ENCODE results near the gene VPS13D. TPM values are rescaled to one million over a fixed set of nuclear protein-coding genes. Genes with fewer than 3 reads are reported as not detected.

Gene VPS13D
- polyA plus RNA-seq, 3 donors, result 3.6 to 20.2 (median 5.1) TPM

GRCh38 chr1:12416101-12416500 is 186.3 kb downstream of the VPS13D start:
- H3K27ac Mint-ChIP-seq, result peak overlapping the region; percentile 38 to 86 (median 57)
- Histone ChIP-seq H2AFZ (ENCODE audit: insufficient read depth, low read depth, low read length, poor library complexity, severe bottlenecking) (no peak overlapping the region), H3K9me3 (replicated peaks in 1 of 2; ENCODE audit: control insufficient read depth in 1 of 2, insufficient read depth in 1 of 2, low read length in 2 of 2) (no peaks in the 10 kb centered on the region), H3K27ac (ENCODE audit: low read depth in 1 of 2, low read length in 2 of 2) (peak overlapping the region in 1 of 2 donors; percentile 1), H3K4me2 (replicated peaks; ENCODE audit: extremely low read depth, low read length, poor library complexity, severe bottlenecking) (peak overlapping the region; percentile 23), H3K27me3 (ENCODE audit: control insufficient read depth in 2 of 2, insufficient read depth in 2 of 2, low read length in 2 of 2) (no peaks in the 10 kb centered on the region), H4K20me1 (ENCODE audit: insufficient read depth, low read length) (no peaks in the 10 kb centered on the region), H3K79me2 (ENCODE audit: insufficient read depth, low read length) (no peaks in the 10 kb centered on the region), H3K4me1 (ENCODE audit: control insufficient read depth in 1 of 2, insufficient read depth in 2 of 2, low read length in 2 of 2) (peaks cover 16 to 17% of the 10 kb centered on the region in 2 donors), H3K36me3 (replicated peaks in 1 of 2; ENCODE audit: control insufficient read depth in 1 of 2, insufficient read depth in 2 of 2, low read length in 2 of 2) (peaks cover 21 to 68% of the 10 kb centered on the region in 2 donors), H3K9ac (ENCODE audit: insufficient read depth, low read length, poor library complexity, severe bottlenecking) (no peak overlapping the region), H3K4me3 (replicated peaks in 1 of 3; ENCODE audit: low read depth in 2 of 3, low read length in 3 of 3) (no peak overlapping the region)
- peak; percentile 13 to 30 (median 18) for DNase-seq
- intact Hi-C loops (cut with micrococcal nuclease), result no loop called here
- peaks cover 59 to 64% of the 10 kb centered on the region in 2 donors for H3K36me3 Mint-ChIP-seq
- H3K9me3 Mint-ChIP-seq, result peaks cover 0 to 2% (median 0%) of the 10 kb centered on the region in 7 donors
- H3K4me1 Mint-ChIP-seq, result peaks cover 33% of the 10 kb centered on the region
- no peak overlapping the region for H3K4me3 Mint-ChIP-seq
- no CpG with 5 or more reads among the region's 1 CpG for WGBS (ENCODE audit: insufficient coverage)
- H3K27me3 Mint-ChIP-seq (ENCODE audit: low read depth in 3 of 3), result no peaks in the 10 kb centered on the region
- no peak for TF ChIP-seq CTCF (IDR thresholded peaks at IDR 0.05)

- peaks cover 61 to 67% of the 10 kb centered on the region in 2 donors for H3K36me3 Mint-ChIP-seq
- no peaks in the 10 kb centered on the region for H3K27me3 Mint-ChIP-seq (ENCODE audit: low read depth in 3 of 3)
- intact Hi-C loops (cut with micrococcal nuclease), result no loop called here
These were observed 186.9 kb downstream of the VPS13D start for GRCh38 chr1:12416744-12417143.

More at GRCh38 chr1:12416744-12417143, 186.9 kb downstream of the VPS13D start:
- H3K27ac ChIP-seq (ENCODE audit: low read depth in 1 of 2, low read length in 2 of 2), result no peak overlapping the region
- TF ChIP-seq CTCF (IDR thresholded peaks at IDR 0.05), result no peak
- WGBS (ENCODE audit: insufficient coverage), result 67% methylated on average over 3 of the region's 6 CpGs
- no peak overlapping the region for H3K4me2 ChIP-seq (replicated peaks; ENCODE audit: extremely low read depth, low read length, poor library complexity, severe bottlenecking)
- H3K36me3 ChIP-seq (replicated peaks in 1 of 2; ENCODE audit: control insufficient read depth in 1 of 2, insufficient read depth in 2 of 2, low read length in 2 of 2), result peaks cover 21 to 68% of the 10 kb centered on the region in 2 donors
- no peak overlapping the region for H3K4me3 ChIP-seq (replicated peaks in 1 of 3; ENCODE audit: low read depth in 2 of 3, low read length in 3 of 3)
- no peaks in the 10 kb centered on the region for H3K9me3 ChIP-seq (replicated peaks in 1 of 2; ENCODE audit: control insufficient read depth in 1 of 2, insufficient read depth in 1 of 2, low read length in 2 of 2)
- H3K4me1 ChIP-seq (ENCODE audit: control insufficient read depth in 1 of 2, insufficient read depth in 2 of 2, low read length in 2 of 2), result peaks cover 16 to 17% of the 10 kb centered on the region in 2 donors
- H3K27me3 ChIP-seq (ENCODE audit: control insufficient read depth in 2 of 2, insufficient read depth in 2 of 2, low read length in 2 of 2), result no peaks in the 10 kb centered on the region
- H3K79me2 ChIP-seq (ENCODE audit: insufficient read depth, low read length), result no peaks in the 10 kb centered on the region
- Mint-ChIP-seq H3K27ac (peak overlapping the region in 2 of 7 donors; percentile 32 to 63), H3K4me3 (no peak overlapping the region), H3K4me1 (peaks cover 33% of the 10 kb centered on the region), H3K9me3 (peaks cover 0 to 2% (median 0%) of the 10 kb centered on the region in 7 donors)
- no peak for DNase-seq
- no peak overlapping the region for H3K9ac ChIP-seq (ENCODE audit: insufficient read depth, low read length, poor library complexity, severe bottlenecking)
- no peak overlapping the region for H2AFZ ChIP-seq (ENCODE audit: insufficient read depth, low read depth, low read length, poor library complexity, severe bottlenecking)
- no peaks in the 10 kb centered on the region for H4K20me1 ChIP-seq (ENCODE audit: insufficient read depth, low read length)

Data from CD14-positive monocyte (primary cell).